Lower leg skin (tissue), 3 donors: ENCODE data around the gene CDC42SE2.

Source experiments
- POLR2A ChIP-seq, 2 donors: fragments of 450-650 bp; IDR thresholded peaks; one replicate each; pipeline ENCODE4 v1.6.1; 2016 to 2017; ENCODE audit warnings: antibody characterized with exemption in 2 of 2, mild to moderate bottlenecking in 1 of 2, moderate library complexity in 1 of 2
- TF ChIP-seq, protein P1 (sequence below), 3 donors: fragments of 450-650 bp; IDR thresholded peaks; one replicate each; pipeline ENCODE4 v1.5.1; 2016; ENCODE audit warnings: antibody characterized with exemption in 3 of 3, mild to moderate bottlenecking in 3 of 3, moderate library complexity in 2 of 3

DNA sequence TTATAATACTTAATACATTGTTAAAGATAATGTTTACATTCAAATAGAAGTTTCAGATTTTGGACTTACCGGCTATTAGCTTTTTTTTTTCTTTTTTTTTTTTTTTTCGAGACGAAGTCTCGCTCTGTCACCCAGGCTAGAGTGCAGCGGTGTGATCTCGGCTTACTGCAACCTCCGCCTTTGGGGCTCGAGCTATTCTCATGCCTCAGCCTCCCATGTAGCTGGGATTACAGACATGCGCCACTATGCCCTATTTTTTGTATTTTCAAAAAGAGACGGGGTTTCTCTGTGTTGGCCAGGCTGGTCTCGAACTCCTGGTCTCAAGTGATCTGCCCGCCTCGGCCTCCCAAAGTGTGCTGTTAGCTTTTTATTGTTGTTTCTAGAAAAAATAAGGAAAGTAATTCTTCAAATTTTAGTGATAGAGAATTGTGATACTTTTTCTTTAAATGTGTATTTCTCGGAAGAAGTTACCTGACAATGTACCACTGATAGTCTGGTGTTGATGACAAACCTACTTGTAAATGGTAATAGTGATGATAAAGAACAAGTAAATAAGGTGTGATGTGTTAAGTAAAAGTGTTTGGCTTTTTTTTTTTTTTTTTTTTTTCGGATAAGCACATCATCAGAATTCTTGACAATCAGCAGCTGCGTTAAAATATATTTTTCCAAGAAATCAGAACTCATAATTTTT, 2.7 kb downstream of the CDC42SE2 start:
- no peak for TF ChIP-seq POLR2A (IDR thresholded peaks at IDR 0.05)
- TF ChIP-seq, protein P1, sequence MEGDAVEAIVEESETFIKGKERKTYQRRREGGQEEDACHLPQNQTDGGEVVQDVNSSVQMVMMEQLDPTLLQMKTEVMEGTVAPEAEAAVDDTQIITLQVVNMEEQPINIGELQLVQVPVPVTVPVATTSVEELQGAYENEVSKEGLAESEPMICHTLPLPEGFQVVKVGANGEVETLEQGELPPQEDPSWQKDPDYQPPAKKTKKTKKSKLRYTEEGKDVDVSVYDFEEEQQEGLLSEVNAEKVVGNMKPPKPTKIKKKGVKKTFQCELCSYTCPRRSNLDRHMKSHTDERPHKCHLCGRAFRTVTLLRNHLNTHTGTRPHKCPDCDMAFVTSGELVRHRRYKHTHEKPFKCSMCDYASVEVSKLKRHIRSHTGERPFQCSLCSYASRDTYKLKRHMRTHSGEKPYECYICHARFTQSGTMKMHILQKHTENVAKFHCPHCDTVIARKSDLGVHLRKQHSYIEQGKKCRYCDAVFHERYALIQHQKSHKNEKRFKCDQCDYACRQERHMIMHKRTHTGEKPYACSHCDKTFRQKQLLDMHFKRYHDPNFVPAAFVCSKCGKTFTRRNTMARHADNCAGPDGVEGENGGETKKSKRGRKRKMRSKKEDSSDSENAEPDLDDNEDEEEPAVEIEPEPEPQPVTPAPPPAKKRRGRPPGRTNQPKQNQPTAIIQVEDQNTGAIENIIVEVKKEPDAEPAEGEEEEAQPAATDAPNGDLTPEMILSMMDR (IDR thresholded peaks at IDR 0.05), result no peak
